SK-N-SH (cell line): ENCODE measurements around the gene FSIP1. TPM values are rescaled to one million over a fixed set of nuclear protein-coding genes. Genes with fewer than 3 reads are reported as not detected.

Experiments used
- CTCF ChIA-PET: fragments of 300-600, 350-600 bp; formaldehyde crosslinking; extraction: SDS; loops from one replicate; lab custom pipeline; 2021; lab: Yijun Ruan, JAX
- POLR2A ChIA-PET: fragments of 350-600 bp; sonication (Branson Sonifier 250); formaldehyde crosslinking; extraction: SDS; loops from one replicate; lab custom pipeline; 2020; ENCODE audit warnings: antibody characterized with exemption, inconsistent platforms; lab: Yijun Ruan, JAX
- DNase-seq: peaks from one replicate; pipeline ENCODE4 v3.0.0; 2012
- H2AFZ ChIP-seq: fragments of 200-600 bp; sonication (generic); 2 replicates; pipeline ENCODE4 v1.8.1; 2016; ENCODE audit warnings: antibody characterized with exemption, mild to moderate bottlenecking, low read depth
- H3F3A ChIP-seq: fragments of 200-600 bp; sonication (generic); replicated peaks from 2 replicates; pipeline ENCODE3; 2016; ENCODE audit warnings: antibody characterized with exemption, mild to moderate bottlenecking; ENCODE audit not compliant: insufficient read depth
- H3K27ac ChIP-seq, 2 experiments: fragments of 200-500 bp in 1 of 2; fragments of 200-600 bp in 1 of 2; sonication (Bioruptor generic) in 1 of 2; sonication (generic), shearing (Covaris generic) in 1 of 2; 2 replicates each; pipeline versions ENCODE4 v1.5.1 to v1.6.1; 2014 to 2016; ENCODE audit warnings: low read depth in 2 of 2, inconsistent platforms in 1 of 2, low read length in 1 of 2, mild to moderate bottlenecking in 1 of 2, mixed read lengths in 1 of 2
- H3K27me3 ChIP-seq: fragments of 200-600 bp; sonication (generic), shearing (Covaris generic); 2 replicates; pipeline ENCODE4 v1.6.1; 2016; ENCODE audit warnings: mixed run types; ENCODE audit not compliant: insufficient read depth
- H3K36me3 ChIP-seq, 2 experiments: fragments of 200-500 bp in 1 of 2; fragments of 200-600 bp in 1 of 2; sonication (Bioruptor generic) in 1 of 2; sonication (generic) in 1 of 2; replicated peaks in 1 of 2; 2 replicates each; pipeline versions ENCODE3 to v1.5.1; 2014 to 2016; ENCODE audit warnings: low read length in 1 of 2, mild to moderate bottlenecking in 1 of 2; ENCODE audit not compliant: insufficient read depth in 2 of 2, control insufficient read depth in 1 of 2
- H3K4me1 ChIP-seq, 2 experiments: fragments of 200-500 bp in 1 of 2; fragments of 200-600 bp in 1 of 2; sonication (Bioruptor generic) in 1 of 2; sonication (generic), shearing (Covaris generic) in 1 of 2; 2 replicates each; pipeline versions ENCODE4 v1.5.1 to v1.6.1; 2014 to 2016; ENCODE audit warnings: low read depth in 1 of 2, low read length in 1 of 2, mixed run types in 1 of 2; ENCODE audit not compliant: insufficient read depth in 2 of 2, control insufficient read depth in 1 of 2
- H3K4me2 ChIP-seq: fragments of 200-600 bp; sonication (generic), shearing (Covaris generic); 2 replicates; pipeline ENCODE4 v1.6.1; 2017; ENCODE audit warnings: mixed run types
- H3K4me3 ChIP-seq, 2 experiments: fragments of 200-500 bp in 1 of 2; fragments of 200-600 bp in 1 of 2; sonication (Bioruptor generic) in 1 of 2; sonication (generic), shearing (Covaris generic) in 1 of 2; 2 replicates each; pipeline versions ENCODE4 v1.5.1 to v1.8.1; 2014 to 2016; ENCODE audit warnings: low read depth in 2 of 2, inconsistent platforms in 1 of 2, low read length in 1 of 2, mild to moderate bottlenecking in 1 of 2, mixed read lengths in 1 of 2, moderate library complexity in 1 of 2
- H3K79me2 ChIP-seq: fragments of 200-600 bp; sonication (generic); 2 replicates; pipeline ENCODE4 v1.8.1; 2017; ENCODE audit warnings: mild to moderate bottlenecking; ENCODE audit not compliant: insufficient read depth
- H3K9ac ChIP-seq: fragments of 200-600 bp; sonication (generic); 2 replicates; pipeline ENCODE4 v1.6.1; 2017; ENCODE audit warnings: mixed run types
- H3K9me2 ChIP-seq: fragments of 200-600 bp; sonication (generic); 2 replicates; pipeline ENCODE4 v1.6.1; 2017; ENCODE audit warnings: mixed run types
- H3K9me3 ChIP-seq: fragments of 200-600 bp; sonication (generic); 2 replicates; pipeline ENCODE4 v1.6.1; 2017; ENCODE audit warnings: mixed run types, mild to moderate bottlenecking, moderate library complexity
- H4K20me1 ChIP-seq: fragments of 200-600 bp; sonication (generic); 2 replicates; pipeline ENCODE4 v1.6.1; 2017; ENCODE audit warnings: mild to moderate bottlenecking, mixed run types; ENCODE audit not compliant: insufficient read depth
- CHD2 ChIP-seq: fragments of 150-350 bp; IDR thresholded peaks from 2 replicates; pipeline ENCODE4 v1.6.1; 2018; ENCODE audit warnings: low read length; ENCODE audit not compliant: partially characterized antibody
- EP300 ChIP-seq, 2 experiments: IDR thresholded peaks; 2 replicates each; pipeline versions ENCODE4 v1.4.0 to v1.6.1; 2012; ENCODE audit warnings: borderline replicate concordance in 1 of 2, low read depth in 1 of 2, low read length in 1 of 2
- FOSL2 ChIP-seq: IDR thresholded peaks from 2 replicates; pipeline ENCODE4 v1.4.0; 2012; ENCODE audit warnings: low read depth, mild to moderate bottlenecking, moderate library complexity, borderline replicate concordance
- FOXJ3 ChIP-seq: sonication (generic); formaldehyde crosslinking; IDR thresholded peaks from 2 replicates; pipeline ENCODE4 v1.5.1; 2020; ENCODE audit warnings: mild to moderate bottlenecking, missing genetic modification reagents
- FOXM1 ChIP-seq: IDR thresholded peaks from 2 replicates; pipeline ENCODE4 v1.4.0; 2012; ENCODE audit warnings: low read depth, mild to moderate bottlenecking
- GABPA ChIP-seq: IDR thresholded peaks from 2 replicates; pipeline ENCODE4 v1.4.0; 2012; ENCODE audit warnings: low read depth, mild to moderate bottlenecking
- JUND ChIP-seq: IDR thresholded peaks from 2 replicates; pipeline ENCODE4 v1.4.0; 2012
- MEF2A ChIP-seq: IDR thresholded peaks from 2 replicates; pipeline ENCODE4 v1.4.0; 2012; ENCODE audit warnings: low read depth, borderline replicate concordance
- MXI1 ChIP-seq: IDR thresholded peaks from 2 replicates; pipeline ENCODE4 v1.6.1; 2012; ENCODE audit warnings: mild to moderate bottlenecking, low read depth, low read length, improper control_type of control experiment
- NFIC ChIP-seq: IDR thresholded peaks from 2 replicates; pipeline ENCODE4 v1.4.0; 2012; ENCODE audit warnings: borderline replicate concordance
- NRF1 ChIP-seq: IDR thresholded peaks from 2 replicates; pipeline ENCODE4 v1.6.1; 2012; ENCODE audit warnings: low read depth, mild to moderate bottlenecking, low read length
- POLR2AphosphoS5 ChIP-seq: IDR thresholded peaks from 2 replicates; pipeline ENCODE4 v1.6.1; 2012; ENCODE audit warnings: low read depth, low read length
- RAD21 ChIP-seq: IDR thresholded peaks from 2 replicates; pipeline ENCODE4 v1.6.1; 2012; ENCODE audit warnings: mild to moderate bottlenecking, low read length
- RFX5 ChIP-seq: IDR thresholded peaks from 2 replicates; pipeline ENCODE4 v1.6.1; 2012; ENCODE audit warnings: mild to moderate bottlenecking, improper control_type of control experiment, low read length
- RXRA ChIP-seq: IDR thresholded peaks from 2 replicates; pipeline ENCODE4 v1.4.0; 2012; ENCODE audit warnings: low read depth, mild to moderate bottlenecking, borderline replicate concordance
- SIN3A ChIP-seq: IDR thresholded peaks from 2 replicates; pipeline ENCODE4 v1.6.1; 2012; ENCODE audit warnings: low read depth, mild to moderate bottlenecking, low read length, moderate library complexity, borderline replicate concordance
- SMC3 ChIP-seq: IDR thresholded peaks from 2 replicates; pipeline ENCODE4 v1.6.1; 2012; ENCODE audit warnings: low read depth, low read length, improper control_type of control experiment
- TEAD4 ChIP-seq: IDR thresholded peaks from 2 replicates; pipeline ENCODE4 v1.4.0; 2012; ENCODE audit warnings: mild to moderate bottlenecking, borderline replicate concordance; ENCODE audit not compliant: insufficient read depth
- WGBS: methylation state at CpG from one replicate; pipeline ENCODE4 v1.1.6; 2017; ENCODE audit warnings: low lambda C conversion rate; 5-methylcytosine and 5-hydroxymethylcytosine counted together
- polyA plus RNA-seq, 3 experiments: library from polyadenylated mRNA; depleted of rRNA; stranded (reverse); fragments of >200 nt; gene quantifications; 2 replicates each; pipeline ENCODE4 v1.2.3, GENCODE V29; 2012
- TF ChIP-seq, protein P1 (sequence below): fragments of 200-600 bp; sonication (generic); IDR thresholded peaks from 2 replicates; pipeline ENCODE4 v1.6.1; 2017; ENCODE audit warnings: antibody characterized with exemption, mild to moderate bottlenecking, moderate library complexity
- TF ChIP-seq, protein P2 (sequence below): fragments of 150-350 bp; IDR thresholded peaks from 2 replicates; pipeline ENCODE4 v1.6.1; 2017; ENCODE audit warnings: antibody characterized with exemption, low read length, low read depth, borderline replicate concordance
- TF ChIP-seq, protein P3 (sequence below): IDR thresholded peaks from 2 replicates; pipeline ENCODE4 v1.4.0; 2012; ENCODE audit warnings: low read depth, borderline replicate concordance
- TF ChIP-seq, protein P4 (sequence below): IDR thresholded peaks from 2 replicates; pipeline ENCODE4 v1.4.0; 2012; ENCODE audit warnings: low read depth
- TF ChIP-seq, protein P5 (sequence below): fragments of 150-350 bp; IDR thresholded peaks from 2 replicates; pipeline ENCODE4 v1.6.1; 2016; ENCODE audit warnings: mild to moderate bottlenecking, low read depth, low read length
- TF ChIP-seq, protein P6 (sequence below): IDR thresholded peaks from 2 replicates; pipeline ENCODE4 v1.6.1; 2012; ENCODE audit warnings: mild to moderate bottlenecking, low read depth, low read length, moderate library complexity

The FSIP1 gene
- polyA plus RNA-seq, 1 of the 3 experiments (the other 2 are of a cell fraction), result 0.43 TPM

DNA sequence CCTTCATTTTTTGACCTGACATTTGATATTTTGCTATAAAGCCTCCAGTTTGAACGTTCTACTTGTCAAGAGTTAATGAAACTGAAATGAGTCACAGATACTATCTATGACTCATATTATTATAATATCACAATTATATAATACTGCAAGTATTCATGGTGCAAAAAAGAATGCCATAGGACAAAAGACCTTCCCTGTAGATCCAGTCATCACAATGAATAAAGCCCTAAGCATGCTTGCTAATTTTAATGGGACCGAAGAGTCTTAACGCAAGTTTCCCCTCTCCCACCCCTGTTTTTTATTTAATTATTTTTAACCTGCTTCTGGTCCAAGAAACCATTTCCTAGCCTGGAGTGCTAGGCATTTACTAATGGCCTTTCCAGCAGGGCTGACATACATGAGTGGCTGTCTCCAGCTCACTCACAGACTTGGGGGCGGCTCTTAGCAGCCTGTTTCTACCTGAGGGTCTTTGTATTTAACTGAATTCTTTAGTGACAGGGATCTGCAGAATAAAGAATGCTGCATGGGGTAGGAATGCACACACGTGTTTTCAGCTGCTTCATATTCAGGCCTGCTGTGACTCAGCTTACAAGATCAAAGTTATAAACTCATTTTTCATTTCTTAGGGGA is 140.5 kb downstream of the FSIP1 start:
- Histone ChIP-seq H3K9me3 (no peaks in the 10 kb centered on the region), H3K27ac (peak overlapping the region; percentile 77 to 92; a peak in 3 of 4 replicates), H3K4me3 (no peak overlapping the region), H3F3A (peaks cover 23% of the 10 kb centered on the region), H4K20me1 (no peaks in the 10 kb centered on the region), H3K9ac (peak overlapping the region; percentile 58), H3K27me3 (no peaks in the 10 kb centered on the region), H3K79me2 (no peaks in the 10 kb centered on the region), H3K4me2 (peak overlapping the region; percentile 64), H3K36me3 (no peaks in the 10 kb centered on the region), H3K4me1 (peaks cover 9 to 27% of the 10 kb centered on the region in 2 experiments), H2AFZ (no peak overlapping the region), H3K9me2 (no peaks in the 10 kb centered on the region)
- ChIA-PET CTCF (interaction anchor here (1.4 to 2.0 kb wide), 2 partner anchors 9 to 115 kb away, joined by 5 read pairs; no protein-coding TSS in a partner anchor), POLR2A (no interaction called here)
- WGBS, result 12% methylated on average over 5 of the region's 5 CpGs
- peak; percentile 42 for DNase-seq
- no peak for TF ChIP-seq FOXM1
- no peak for TF ChIP-seq RFX5
- no peak for TF ChIP-seq POLR2AphosphoS5
- TF ChIP-seq CHD2, result no peak
- TF ChIP-seq TEAD4, result peak; percentile 51
- TF ChIP-seq, protein P1, sequence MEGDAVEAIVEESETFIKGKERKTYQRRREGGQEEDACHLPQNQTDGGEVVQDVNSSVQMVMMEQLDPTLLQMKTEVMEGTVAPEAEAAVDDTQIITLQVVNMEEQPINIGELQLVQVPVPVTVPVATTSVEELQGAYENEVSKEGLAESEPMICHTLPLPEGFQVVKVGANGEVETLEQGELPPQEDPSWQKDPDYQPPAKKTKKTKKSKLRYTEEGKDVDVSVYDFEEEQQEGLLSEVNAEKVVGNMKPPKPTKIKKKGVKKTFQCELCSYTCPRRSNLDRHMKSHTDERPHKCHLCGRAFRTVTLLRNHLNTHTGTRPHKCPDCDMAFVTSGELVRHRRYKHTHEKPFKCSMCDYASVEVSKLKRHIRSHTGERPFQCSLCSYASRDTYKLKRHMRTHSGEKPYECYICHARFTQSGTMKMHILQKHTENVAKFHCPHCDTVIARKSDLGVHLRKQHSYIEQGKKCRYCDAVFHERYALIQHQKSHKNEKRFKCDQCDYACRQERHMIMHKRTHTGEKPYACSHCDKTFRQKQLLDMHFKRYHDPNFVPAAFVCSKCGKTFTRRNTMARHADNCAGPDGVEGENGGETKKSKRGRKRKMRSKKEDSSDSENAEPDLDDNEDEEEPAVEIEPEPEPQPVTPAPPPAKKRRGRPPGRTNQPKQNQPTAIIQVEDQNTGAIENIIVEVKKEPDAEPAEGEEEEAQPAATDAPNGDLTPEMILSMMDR, result no peak
- TF ChIP-seq, protein P2, sequence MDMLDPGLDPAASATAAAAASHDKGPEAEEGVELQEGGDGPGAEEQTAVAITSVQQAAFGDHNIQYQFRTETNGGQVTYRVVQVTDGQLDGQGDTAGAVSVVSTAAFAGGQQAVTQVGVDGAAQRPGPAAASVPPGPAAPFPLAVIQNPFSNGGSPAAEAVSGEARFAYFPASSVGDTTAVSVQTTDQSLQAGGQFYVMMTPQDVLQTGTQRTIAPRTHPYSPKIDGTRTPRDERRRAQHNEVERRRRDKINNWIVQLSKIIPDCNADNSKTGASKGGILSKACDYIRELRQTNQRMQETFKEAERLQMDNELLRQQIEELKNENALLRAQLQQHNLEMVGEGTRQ, result no peak
- TF ChIP-seq GABPA, result no peak
- peak; percentile 85 for TF ChIP-seq MEF2A
- TF ChIP-seq, protein P3, sequence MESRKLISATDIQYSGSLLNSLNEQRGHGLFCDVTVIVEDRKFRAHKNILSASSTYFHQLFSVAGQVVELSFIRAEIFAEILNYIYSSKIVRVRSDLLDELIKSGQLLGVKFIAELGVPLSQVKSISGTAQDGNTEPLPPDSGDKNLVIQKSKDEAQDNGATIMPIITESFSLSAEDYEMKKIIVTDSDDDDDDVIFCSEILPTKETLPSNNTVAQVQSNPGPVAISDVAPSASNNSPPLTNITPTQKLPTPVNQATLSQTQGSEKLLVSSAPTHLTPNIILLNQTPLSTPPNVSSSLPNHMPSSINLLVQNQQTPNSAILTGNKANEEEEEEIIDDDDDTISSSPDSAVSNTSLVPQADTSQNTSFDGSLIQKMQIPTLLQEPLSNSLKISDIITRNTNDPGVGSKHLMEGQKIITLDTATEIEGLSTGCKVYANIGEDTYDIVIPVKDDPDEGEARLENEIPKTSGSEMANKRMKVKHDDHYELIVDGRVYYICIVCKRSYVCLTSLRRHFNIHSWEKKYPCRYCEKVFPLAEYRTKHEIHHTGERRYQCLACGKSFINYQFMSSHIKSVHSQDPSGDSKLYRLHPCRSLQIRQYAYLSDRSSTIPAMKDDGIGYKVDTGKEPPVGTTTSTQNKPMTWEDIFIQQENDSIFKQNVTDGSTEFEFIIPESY, result no peak
- no peak; the same call in 1 of the 2 replicates for TF ChIP-seq RXRA
- no peak for TF ChIP-seq FOXJ3 (CRISPR knock-in tag)
- TF ChIP-seq, protein P4, sequence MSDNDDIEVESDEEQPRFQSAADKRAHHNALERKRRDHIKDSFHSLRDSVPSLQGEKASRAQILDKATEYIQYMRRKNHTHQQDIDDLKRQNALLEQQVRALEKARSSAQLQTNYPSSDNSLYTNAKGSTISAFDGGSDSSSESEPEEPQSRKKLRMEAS, result peak; percentile 70
- TF ChIP-seq, protein P5, sequence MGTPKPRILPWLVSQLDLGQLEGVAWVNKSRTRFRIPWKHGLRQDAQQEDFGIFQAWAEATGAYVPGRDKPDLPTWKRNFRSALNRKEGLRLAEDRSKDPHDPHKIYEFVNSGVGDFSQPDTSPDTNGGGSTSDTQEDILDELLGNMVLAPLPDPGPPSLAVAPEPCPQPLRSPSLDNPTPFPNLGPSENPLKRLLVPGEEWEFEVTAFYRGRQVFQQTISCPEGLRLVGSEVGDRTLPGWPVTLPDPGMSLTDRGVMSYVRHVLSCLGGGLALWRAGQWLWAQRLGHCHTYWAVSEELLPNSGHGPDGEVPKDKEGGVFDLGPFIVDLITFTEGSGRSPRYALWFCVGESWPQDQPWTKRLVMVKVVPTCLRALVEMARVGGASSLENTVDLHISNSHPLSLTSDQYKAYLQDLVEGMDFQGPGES, result no peak
- no peak for TF ChIP-seq RAD21
- no peak for TF ChIP-seq MXI1
- TF ChIP-seq EP300 (IDR thresholded peaks at IDR 0.05; ENCODE audit: borderline replicate concordance in 1 of 2, low read depth in 1 of 2, low read length in 1 of 2), result peak; percentile 23 to 76; a peak in 2 of 4 replicates
- no peak for TF ChIP-seq NRF1
- peak; percentile 92 for TF ChIP-seq JUND
- TF ChIP-seq, protein P6, sequence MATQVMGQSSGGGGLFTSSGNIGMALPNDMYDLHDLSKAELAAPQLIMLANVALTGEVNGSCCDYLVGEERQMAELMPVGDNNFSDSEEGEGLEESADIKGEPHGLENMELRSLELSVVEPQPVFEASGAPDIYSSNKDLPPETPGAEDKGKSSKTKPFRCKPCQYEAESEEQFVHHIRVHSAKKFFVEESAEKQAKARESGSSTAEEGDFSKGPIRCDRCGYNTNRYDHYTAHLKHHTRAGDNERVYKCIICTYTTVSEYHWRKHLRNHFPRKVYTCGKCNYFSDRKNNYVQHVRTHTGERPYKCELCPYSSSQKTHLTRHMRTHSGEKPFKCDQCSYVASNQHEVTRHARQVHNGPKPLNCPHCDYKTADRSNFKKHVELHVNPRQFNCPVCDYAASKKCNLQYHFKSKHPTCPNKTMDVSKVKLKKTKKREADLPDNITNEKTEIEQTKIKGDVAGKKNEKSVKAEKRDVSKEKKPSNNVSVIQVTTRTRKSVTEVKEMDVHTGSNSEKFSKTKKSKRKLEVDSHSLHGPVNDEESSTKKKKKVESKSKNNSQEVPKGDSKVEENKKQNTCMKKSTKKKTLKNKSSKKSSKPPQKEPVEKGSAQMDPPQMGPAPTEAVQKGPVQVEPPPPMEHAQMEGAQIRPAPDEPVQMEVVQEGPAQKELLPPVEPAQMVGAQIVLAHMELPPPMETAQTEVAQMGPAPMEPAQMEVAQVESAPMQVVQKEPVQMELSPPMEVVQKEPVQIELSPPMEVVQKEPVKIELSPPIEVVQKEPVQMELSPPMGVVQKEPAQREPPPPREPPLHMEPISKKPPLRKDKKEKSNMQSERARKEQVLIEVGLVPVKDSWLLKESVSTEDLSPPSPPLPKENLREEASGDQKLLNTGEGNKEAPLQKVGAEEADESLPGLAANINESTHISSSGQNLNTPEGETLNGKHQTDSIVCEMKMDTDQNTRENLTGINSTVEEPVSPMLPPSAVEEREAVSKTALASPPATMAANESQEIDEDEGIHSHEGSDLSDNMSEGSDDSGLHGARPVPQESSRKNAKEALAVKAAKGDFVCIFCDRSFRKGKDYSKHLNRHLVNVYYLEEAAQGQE, result no peak
- 0 out of 2 replicates have a peak, but pooled peaks have one; percentile 34 for TF ChIP-seq NFIC
- peak; percentile 94 for TF ChIP-seq FOSL2
- TF ChIP-seq SMC3, result no peak
- no peak for TF ChIP-seq SIN3A
